ENCODE results near the gene ZMAT5. TPM values are rescaled to one million over a fixed set of nuclear protein-coding genes. Genes with fewer than 3 reads are reported as not detected.

Gene ZMAT5
- total RNA-seq, 1 experiment from 2014 or later, result 16.0 TPM

- H3K4me1 ChIP-seq (ENCODE audit: control insufficient read depth in 1 of 2, insufficient read depth in 2 of 2, low read length in 2 of 2), result no peaks in the 10 kb centered on the region
- no peak overlapping the region for H3K27ac ChIP-seq (ENCODE audit: low read depth, low read length)
- ChIA-PET CTCF (no interaction called here), POLR2A (no interaction called here), RAD21 (ENCODE audit: low non-redundant PET in 1 of 2, low total read pairs in 2 of 2, uncharacterized antibody in 2 of 2, unreplicated experiment in 2 of 2) (no interaction called here)
- H3K36me3 ChIP-seq (ENCODE audit: control insufficient read depth in 1 of 2, insufficient read depth in 2 of 2, low read length in 2 of 2), result no peaks in the 10 kb centered on the region
- H4K20me1 ChIP-seq (ENCODE audit: insufficient read depth), result no peaks in the 10 kb centered on the region
- TF ChIP-seq ZFX (IDR thresholded peaks at IDR 0.05) (no peak), SIN3A (IDR thresholded peaks at IDR 0.05; ENCODE audit: low read depth) (no peak), ATF3 (IDR thresholded peaks at IDR 0.05) (no peak), SRF (IDR thresholded peaks at IDR 0.05; ENCODE audit: low read depth) (no peak), RAD21 (IDR thresholded peaks at IDR 0.05; ENCODE audit: low read depth) (no peak), JUND (IDR thresholded peaks at IDR 0.05) (no peak), TCF7L2 (IDR thresholded peaks at IDR 0.05; ENCODE audit: borderline replicate concordance, extremely low read depth, insufficient read depth, insufficient read length) (no peak), SP1 (IDR thresholded peaks at IDR 0.05; ENCODE audit: low read depth) (no peak), POLR2A (IDR thresholded peaks at IDR 0.05; ENCODE audit: borderline replicate concordance, extremely low read depth, insufficient read depth, insufficient read length) (no peak), MAX (IDR thresholded peaks at IDR 0.05) (no peak), ZBTB33 (IDR thresholded peaks at IDR 0.05; ENCODE audit: extremely low read depth, insufficient replicate concordance, low read length) (no peak), EZH2phosphoT487 (IDR thresholded peaks at IDR 0.05; ENCODE audit: borderline replicate concordance) (no peak), POLR2AphosphoS5 (IDR thresholded peaks at IDR 0.05; ENCODE audit: low read depth, low read length) (no peak), CBX3 (IDR thresholded peaks at IDR 0.05; ENCODE audit: low read depth) (no peak), ELF1 (IDR thresholded peaks at IDR 0.05; ENCODE audit: borderline replicate concordance, low read depth) (no peak), FOSL1 (IDR thresholded peaks at IDR 0.05; ENCODE audit: low read depth) (no peak), YY1 (IDR thresholded peaks at IDR 0.05; ENCODE audit: extremely low read depth, insufficient replicate concordance, low read depth, low read length) (no peak), CEBPB (IDR thresholded peaks at IDR 0.05; ENCODE audit: low read depth) (no peak), ZNF274 (IDR thresholded peaks at IDR 0.05; ENCODE audit: low read depth, low read length) (no peak)
- DNase-seq (ENCODE audit: low read depth, low spot score), result no peak
- H3K79me2 ChIP-seq (ENCODE audit: insufficient read depth, low read length), result no peaks in the 10 kb centered on the region
- H3K4me2 ChIP-seq (ENCODE audit: low read length), result no peak overlapping the region
- H3K9me3 ChIP-seq (ENCODE audit: control insufficient read depth in 1 of 2, insufficient read depth in 1 of 2, low read depth in 1 of 2, low read length in 2 of 2), result no peaks in the 10 kb centered on the region
- no peak overlapping the region for H3K4me3 ChIP-seq (replicated peaks in 1 of 2; ENCODE audit: low read depth in 1 of 2, low read length in 2 of 2)
- no peak overlapping the region for H2AFZ ChIP-seq (ENCODE audit: low read depth, low read length, poor library complexity, severe bottlenecking)
- no peak overlapping the region for H3K9ac ChIP-seq (ENCODE audit: low read length)
- no peak for ATAC-seq
- intact Hi-C loops (cut with micrococcal nuclease), result no loop called here
- no TSS peak for BruUV-seq (replicated peaks)
- no peaks in the 10 kb centered on the region for H3K27me3 ChIP-seq (ENCODE audit: insufficient read depth, low read length)
- H3K9me2 ChIP-seq (ENCODE audit: insufficient read depth), result no peaks in the 10 kb centered on the region
Measured at GRCh38 chr22:29710193-29710592, 56.6 kb downstream of the ZMAT5 start.
